ENCODE data around the gene GVQW3.

The GVQW3 gene

DNA sequence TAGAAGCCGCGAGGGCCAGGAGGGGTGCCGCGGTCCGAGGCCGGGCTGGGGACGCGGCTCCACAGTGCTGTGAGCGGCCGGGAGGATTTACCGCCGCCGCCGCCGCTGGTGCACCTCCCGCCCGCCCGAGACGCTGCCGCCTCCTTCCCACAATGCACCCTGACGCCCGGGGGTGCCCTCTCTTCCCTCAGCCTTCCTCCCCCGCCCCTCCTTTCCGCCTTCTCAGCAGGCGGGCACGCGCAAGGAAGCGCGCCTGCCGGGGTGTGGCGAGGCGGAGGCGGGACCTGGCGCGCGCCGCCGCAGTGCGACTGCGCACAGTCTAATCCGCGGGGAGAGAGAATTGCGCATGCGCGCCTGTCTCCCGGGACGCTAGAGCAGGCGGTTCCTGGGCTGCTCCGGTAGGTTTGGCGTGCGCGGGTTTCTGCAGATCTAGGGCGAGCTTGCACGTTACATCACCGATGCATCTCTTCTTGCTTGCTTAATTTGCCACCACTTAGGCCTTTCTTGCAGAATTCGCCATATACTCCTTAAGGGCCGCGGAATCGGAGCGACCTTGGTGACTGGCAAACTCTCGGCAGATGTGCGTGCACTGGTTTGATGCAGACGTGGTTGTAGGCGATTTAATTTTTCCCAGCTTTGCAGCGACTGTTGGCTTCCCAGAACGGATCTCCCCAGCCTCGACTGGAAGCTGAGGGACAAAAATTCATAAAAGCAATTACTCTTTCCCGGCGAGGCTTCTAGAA lies at the start of gene GVQW3, which contains the start of gene THAP12:
Gene GVQW3, plus strand, starts transcription at position 347 of the 743 bp plus-strand sequence. CDS start 506 bp downstream, outside the sequence.
Gene THAP12, minus strand, starts transcription at position 156 of the 743 bp plus-strand sequence. CDS start 296 bp downstream, outside the sequence.
- DNase-seq: peak; percentile 99

- DNase-seq: no peak
These were observed 46.2 kb upstream of the GVQW3 start for GRCh38 chr11:76334826-76335389.

GRCh38 chr11:76335842-76336241 lies 45.3 kb upstream of the GVQW3 start:
- no peak for DNase-seq

DNA sequence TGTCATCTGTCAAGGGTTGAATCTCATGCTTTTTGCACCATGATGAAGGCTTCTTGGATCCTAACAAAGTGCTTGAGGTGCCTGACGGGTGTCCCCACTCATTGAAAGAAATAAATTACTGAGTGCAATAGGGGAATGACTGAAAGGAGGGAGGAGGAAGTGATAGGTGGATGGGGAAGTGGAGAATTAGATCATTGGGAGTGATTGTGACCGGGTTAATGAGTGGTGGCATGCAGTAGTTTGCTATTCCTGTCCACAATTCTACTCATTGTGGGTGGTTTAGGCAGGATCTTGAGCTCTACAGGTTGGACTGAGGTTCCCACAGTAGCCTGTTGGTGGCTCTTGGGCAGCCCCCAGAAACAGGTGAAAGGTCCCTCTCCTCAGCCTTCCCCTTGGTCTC lies 44.5 kb upstream of the GVQW3 start:
- no peak for DNase-seq

DNA sequence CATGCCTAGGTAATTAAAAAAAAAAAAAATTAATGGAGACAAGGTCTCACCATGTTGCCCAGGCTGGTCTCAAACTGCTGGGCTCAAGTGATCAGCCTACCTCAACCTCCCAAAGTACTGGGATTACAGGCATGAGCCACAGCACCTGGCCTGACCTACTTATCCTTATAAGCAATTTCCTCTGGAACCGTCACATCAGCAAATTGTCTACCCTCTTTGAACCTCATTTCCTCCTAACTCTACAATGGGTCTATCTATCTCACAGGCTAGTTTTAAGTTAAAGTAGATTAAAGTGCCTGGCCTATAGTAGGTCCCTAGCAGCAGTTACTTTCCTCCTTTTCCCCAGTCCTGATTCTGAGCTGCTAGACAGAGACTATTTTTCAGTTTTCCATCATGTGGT lies 43.7 kb upstream of the GVQW3 start:
- no peak for DNase-seq

DNA sequence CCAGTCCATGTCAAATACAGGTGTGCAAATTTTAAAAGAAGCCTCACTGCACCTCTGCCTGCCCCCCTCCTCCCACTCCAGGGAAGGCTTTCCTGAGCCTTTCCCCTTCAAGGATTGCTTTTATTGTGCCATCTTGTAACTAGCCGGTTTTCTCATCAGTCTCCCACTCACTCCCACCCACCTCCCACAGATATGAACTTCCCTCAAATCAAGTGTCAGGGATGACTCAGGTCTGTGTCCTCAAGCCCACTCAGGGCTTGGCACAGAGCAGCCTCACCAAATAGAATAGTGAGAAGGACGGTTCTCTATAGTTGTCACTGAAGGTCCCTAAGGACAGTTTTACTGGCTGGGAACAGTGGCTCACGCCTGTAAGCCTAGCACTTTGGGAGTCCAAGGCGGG lies 43.2 kb upstream of the GVQW3 start:
- no peak for DNase-seq

DNA sequence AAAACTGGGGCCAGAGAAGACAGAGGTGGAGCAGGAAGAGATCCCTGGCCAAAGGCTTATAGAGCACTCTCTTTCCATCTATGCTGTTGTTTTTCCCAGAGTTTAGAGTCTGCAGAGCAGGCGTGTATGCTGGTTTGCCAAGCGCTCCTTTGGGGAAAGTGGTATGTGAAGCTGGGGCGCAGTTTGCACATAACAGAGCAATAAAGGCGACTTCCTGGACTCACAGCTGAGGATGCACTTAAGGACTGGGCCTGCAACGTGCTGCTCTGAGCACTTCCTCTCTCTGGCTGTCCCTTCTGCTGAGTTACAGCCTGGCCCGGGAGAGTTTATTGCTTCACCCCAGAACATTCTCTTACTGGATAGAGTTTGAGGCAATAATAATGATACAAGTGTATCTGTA lies 41.9 kb upstream of the GVQW3 start:
- DNase-seq: no peak

DNA sequence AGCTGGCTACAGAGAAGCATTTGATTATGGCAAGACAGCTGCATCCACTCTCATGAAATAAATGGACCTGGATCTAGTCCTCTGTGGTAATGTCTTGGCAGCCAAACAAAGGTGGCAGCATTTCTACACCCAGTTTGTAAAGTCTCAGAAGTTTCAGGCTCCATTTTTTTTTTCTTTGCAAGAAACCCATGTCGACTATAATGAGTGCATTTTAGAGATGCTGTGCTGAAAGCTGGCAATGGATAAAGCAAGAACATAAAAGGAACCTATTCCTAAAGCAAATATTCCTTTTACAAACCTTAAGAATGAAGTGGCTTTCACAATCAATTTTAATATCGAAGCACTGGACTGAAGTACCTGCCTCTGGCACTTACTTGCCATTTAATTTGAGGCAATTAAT lies 33.7 kb upstream of the GVQW3 start:
- no peak for DNase-seq

DNA sequence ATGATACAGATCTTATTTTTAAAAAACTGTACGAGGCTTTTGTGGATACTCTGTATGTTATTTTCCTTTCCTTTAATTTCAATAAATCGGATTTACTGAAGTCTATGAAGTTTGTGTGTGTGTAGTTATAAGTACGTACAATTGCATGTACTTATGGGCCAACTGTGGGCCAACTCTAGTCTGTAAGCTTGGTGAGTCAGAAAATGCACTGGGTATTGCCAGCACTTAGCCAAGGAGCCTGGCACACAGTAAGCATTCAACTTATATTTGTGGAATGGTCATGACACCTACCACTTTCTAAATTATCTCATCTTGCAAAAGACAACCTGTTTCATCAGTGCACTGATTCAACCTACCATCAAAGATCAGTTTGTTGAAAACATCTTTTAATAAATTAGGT lies 32.8 kb upstream of the GVQW3 start:
- DNase-seq: no peak

DNA sequence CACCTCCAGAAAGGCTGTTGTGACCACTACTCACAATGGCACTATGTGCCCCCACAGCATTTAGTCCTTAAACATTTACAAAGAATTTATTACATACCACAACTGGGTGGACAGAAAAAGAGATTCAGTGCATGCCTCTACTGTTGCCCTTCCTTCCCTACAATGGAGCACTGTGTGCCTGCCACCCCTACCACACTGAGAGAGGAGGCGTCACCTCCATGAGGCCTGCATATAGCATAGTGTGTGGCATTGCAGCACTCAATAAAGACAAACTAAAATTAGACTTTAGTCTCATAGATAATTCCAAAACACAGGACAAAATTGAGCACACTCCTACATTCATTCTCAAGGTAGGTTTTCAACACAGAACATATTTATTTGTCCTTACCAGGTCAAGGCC lies 26.0 kb upstream of the GVQW3 start:
- DNase-seq: no peak

DNA sequence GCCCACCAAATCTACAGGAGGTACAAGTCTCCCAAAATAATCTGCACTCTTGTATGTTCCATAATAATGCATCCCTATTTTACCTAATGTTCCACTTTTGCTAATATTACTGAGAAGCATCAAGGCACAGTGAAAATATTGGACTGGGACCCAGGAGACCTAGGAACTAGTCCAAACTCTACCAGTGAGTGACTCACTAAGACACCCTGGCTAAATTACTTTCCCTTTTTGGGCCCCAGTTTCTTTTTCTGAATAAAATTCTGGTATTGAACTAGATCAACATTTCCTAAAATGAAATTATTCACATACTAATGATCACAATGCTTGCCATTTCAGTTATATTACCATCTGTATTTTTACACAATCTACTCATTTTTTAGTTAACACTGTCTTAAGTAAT lies 19.7 kb upstream of the GVQW3 start:
- DNase-seq: no peak

DNA sequence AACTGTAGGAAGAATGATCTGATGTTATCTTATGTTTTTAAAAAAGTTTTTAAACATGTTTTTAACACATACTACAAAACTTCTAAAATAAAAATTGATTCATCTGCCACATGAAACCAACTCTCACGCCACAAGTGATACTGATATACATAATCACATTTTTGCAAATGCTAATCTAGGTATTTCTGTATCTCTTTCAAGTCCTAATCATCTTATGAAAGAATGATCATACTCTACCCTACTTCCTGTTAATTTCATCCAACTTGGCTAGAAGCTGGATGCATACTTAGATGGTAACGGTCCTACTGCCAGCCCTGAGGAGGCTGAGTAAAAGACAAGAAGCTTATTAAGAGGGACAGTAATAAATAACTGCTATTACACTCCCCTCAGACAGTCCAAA lies 19.3 kb upstream of the GVQW3 start:
- DNase-seq: no peak

DNA sequence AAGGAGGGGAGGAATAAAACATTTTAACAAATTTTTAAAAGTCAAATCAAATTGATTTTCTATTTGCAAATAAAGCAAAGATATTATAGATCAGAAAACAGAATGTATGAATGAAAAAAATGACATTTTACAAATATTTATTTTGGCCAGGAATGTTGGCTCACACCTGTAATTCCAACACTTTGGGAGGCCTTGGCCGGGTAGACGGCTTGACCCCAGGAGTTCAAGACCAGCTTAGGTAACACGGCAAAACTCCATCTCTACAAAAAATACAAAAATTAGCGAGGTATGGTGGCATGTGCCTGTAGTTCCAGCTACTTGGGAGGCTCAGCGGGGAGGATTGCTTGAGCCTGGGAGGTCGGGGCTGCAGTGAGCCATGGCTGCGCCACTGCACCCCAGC lies 18.4 kb upstream of the GVQW3 start:
- DNase-seq: no peak

DNA sequence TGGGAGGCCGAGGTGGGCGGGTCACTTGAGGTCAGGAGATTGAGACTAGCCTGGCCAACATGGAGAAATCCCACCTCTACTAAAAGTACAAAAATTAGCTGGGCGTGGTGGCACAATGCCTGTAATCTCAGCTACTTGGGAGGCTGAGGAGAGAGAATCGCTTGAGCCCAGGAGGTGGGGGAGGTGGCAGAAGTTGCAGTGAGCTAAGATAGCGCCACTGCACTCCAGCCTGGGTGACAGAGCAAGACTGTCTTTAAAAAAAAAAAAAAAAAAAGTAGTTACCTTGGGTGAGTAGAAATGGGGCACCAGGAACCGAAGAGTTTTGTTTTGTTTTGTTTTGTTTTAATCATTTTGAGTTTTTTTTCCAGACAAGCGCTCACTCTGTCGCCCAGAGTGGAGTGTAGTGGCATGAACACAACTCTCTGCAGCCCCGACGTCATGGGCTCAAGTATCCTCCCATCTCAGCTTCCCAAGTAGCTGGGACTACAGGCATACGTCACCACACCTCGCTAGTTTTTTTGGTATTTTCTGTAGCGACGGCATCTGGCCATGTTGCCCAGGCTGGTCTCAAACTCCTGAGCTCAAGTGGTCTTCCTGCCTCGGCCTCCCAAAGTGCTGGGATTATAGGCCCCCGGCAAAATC lies 16.0 kb upstream of the GVQW3 start:
- DNase-seq: no peak

DNA sequence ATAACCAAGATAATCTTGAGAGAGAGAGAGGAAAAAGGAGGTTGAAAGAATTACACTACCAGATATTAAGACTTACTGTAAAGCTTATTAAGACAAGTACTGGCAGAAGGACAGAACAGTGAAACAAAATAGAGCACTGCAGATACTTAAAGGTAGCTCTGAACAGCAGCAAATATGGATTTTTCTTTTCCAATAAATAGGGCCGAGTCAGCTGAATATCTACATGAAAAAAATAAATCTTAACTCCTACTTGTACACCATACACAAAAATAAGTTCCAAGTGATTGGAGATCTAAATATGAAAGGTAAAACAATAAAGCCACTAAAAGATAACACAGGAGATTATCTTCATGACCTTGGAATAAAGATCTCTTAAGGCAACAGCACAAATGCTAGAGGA lies 12.6 kb upstream of the GVQW3 start:
- no peak for DNase-seq

DNA sequence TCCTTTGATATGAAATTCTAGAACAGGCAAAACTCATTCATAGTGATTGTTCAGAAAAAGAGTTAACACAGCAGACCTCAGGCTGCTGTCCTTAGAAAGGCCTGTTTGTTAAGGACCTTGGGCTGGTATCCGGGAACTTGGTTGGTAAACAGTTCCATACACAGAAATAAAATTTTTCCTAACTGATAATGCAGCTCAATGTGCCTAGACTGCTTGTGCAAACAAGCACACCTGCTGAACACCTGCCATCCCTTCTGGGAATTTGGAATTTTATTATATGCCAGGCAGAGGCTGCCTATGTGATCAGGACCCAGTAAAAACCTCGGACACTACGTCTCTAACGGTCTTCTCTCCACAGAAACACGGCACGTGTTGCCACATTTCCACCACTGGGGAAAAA lies 11.7 kb upstream of the GVQW3 start:
- no peak for DNase-seq

DNA sequence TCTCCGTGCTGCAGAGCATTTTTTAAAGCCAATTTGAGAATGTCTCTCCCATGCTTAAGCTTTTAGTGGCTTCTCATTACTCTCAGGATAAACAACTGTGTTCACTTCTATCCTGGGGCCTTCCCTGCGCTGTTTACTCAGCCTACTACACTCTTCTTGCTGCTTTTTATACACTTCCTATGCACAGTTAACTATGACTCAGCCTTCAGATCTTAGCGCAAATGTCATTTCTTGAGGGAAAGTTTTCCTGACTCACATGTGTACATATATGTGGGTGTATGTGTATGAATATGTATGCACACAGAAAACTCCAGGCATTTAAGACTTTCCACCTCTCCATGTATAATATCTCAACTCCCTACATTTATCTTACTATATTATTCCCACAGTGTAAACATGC lies 10.0 kb upstream of the GVQW3 start:
- DNase-seq: no peak

DNA sequence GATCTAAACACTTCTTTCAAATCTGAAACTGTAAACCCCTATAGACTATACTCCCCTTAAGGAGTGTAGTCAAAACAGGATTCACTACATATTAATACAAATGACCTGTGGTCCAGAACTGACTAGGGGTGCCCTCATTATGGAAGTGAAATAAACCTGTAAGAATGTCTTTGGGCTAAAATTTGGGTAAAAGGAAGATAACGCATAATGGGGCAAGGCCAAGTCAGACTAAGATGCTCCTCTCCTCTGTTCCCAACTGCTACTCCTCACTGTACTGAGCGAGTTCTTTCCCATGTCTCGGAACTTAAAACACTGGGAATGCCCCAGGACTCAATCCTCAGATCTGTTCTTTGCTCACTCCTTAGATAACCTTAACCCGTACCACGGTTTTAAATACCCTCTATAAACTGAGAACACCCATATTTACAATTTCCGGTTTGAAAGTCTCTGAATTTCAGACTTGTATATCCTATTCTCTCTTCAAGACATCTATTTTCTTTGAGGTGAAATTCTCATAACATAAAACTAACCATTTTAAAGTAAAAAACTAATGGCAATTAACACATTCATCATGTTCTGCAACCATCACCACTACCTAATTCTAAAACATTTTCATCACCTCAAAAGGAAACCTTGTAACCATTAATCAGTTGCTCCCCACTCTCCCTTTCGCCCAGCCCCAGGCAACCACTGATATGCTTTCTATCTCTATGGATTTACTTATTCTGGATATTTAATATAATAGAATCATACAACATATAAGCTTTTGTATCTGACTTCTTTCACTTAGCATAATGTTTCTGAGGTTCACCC lies 4.2 kb upstream of the GVQW3 start:
- no peak for DNase-seq

DNA sequence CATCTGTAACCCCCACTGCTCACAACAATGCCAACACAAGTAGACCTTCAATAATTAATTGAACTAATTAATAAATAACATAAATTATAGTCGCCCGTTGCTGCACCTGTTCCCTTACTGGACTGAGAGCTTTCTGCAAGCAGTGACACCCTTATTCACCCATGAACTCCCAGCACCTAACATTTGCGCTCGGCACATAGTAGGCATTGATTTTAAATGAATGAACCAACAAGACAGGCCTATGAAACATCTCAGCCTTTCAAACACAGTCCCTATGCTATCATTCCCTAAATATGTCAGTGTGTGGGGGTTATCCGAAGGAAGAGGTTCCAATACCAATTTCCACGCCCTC lies 1.3 kb upstream of the GVQW3 start:
- DNase-seq: no peak

DNA sequence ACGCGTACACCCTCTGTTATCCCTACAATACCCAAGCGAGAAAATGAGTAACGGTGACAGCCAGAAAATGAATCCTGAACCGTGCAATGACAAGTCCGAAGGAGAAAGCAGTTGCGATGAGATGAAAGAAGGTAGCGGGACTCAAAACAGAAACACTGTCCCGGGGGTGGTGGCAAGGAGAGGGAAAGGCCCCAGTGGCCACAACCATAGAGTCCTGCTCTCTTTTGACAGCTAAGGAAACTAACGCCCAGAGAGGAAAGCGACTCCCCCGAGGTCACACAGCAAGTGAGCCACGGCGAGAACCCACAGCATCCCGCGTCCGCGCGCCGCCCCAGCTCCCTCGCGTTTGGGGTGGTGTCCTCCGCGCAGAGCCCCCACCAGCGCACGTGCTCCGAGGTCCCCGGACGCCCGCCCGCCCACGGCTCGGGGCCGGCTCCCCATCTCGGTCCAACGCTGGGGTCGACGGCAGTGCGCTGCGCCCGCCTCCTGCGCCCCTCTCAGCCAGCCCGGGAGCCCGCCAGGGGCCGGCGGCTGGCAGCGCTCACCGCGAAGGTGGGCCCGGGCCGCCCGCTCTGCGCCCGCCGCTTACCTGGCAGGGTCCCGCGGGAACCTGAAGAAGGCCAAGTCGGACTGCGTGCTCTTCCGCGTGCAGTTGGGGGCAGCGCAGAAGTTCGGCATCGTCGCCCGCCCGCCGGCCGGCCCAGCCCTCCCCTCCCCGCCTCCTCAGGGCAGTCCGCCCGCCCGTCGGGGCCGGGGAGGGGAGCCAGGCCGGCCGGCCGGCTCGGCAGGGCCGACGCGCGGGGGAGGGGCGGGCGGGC lies 755 bp upstream of the GVQW3 start:
- DNase-seq: peak; percentile 55

GRCh38 chr11:76382209-76382608 lies 1.1 kb downstream of the GVQW3 start:
- no peak for DNase-seq

DNA sequence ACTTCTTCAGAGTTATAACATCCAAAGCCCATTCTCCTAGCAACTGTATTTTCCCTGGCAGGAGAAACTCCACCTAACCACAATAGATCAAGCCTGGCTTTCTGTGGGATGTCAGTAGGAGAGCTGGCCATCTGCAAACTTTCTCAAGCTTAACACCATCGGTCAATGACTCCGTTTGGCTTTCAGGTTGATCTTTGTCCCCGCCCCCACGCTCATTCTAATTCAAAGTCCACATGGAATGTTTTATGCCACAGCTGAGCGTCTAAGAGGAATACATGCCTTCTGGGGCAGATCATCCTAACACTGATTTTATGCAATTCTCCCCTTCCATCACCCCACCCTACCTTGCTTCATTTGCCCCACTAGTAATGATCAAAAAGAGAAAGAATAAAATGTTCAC lies 4.8 kb downstream of the GVQW3 start:
- no peak for DNase-seq

DNA sequence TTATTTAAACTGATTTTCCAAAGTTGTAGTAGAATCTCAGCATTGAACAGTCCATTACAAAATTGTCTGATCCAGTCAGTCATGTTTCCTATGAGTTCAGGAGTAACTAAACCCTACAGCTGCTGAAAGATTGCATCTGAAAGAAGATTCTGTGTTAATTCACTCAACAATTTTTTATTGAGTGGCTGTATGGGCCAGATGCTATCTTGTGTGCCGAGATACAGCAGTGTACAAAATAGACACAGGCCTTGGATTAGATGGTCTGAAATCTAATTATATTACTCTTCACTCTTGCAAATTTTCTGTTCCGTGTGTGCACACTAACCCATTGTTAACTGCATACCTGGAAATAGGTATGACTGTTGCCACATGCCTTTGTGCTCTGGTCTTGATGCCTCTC lies 7.3 kb downstream of the GVQW3 start:
- no peak for DNase-seq

Data from eye (tissue), 1 donor.